ENCODE results near the gene IL22RA1.

Gene IL22RA1

DNA sequence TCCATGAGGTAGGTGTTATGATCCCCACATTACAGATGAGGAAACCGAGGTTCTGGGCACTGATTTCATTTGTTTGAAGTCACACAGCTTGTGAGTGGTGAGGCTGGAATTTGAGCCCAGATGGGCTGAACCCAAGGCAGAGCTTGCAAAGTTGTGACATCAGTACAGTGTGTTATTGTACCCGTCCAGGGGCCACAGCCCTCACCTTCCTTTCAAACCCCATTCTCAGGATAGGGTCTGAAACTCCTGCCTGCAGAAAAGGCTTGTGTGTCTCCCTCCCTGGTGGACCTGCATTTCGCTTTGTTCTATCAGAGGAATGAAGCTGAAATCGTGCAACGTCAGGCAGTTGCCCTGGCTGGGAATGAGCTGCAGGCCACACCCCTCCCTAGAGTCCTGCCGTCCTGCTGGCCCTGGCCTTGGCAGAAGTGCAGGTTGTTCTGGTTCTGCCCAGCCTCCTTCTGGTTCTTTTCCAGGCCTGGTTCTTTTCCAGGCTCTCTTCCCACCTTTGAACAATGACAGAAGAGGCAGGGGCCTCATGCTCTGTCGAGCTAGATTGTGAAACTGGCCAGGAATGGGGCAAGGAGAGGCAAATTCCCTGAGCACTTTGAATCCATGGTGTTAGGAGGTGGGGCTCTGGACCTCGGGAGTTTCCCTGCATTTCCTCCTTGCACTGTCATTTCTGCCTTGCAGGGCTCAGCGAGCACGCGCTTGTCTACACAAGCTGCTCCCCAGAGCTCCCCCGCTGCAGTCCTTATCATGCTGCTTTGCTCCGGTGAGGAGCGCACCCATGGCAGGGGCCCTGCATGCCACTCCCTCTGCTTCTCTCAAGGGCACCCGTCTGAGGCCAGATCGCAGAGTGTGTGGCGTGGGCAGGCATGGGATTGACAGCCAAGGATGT lies 22.8 kb downstream of the IL22RA1 start:
- H3K36me3 ChIP-seq (ENCODE audit: insufficient read depth, low read length), result no peaks in the 10 kb centered on the region
- peaks cover 7% of the 10 kb centered on the region; the same call in 1 of the 2 replicates for H3K4me1 ChIP-seq (ENCODE audit: insufficient read depth, low read length)
- no peak overlapping the region; the same call in 1 of the 2 replicates for H3K9ac ChIP-seq (ENCODE audit: low read depth, low read length)
- no peaks in the 10 kb centered on the region for H3K9me3 ChIP-seq (ENCODE audit: control insufficient read depth, insufficient read depth, low read length)

GRCh38 chr1:24119489-24119858 lies 23.5 kb downstream of the IL22RA1 start:
- Histone ChIP-seq H3K9ac (ENCODE audit: low read depth, low read length) (no peak overlapping the region), H3K9me3 (ENCODE audit: control insufficient read depth, insufficient read depth, low read length) (no peaks in the 10 kb centered on the region), H3K4me1 (ENCODE audit: insufficient read depth, low read length) (peaks cover 7% of the 10 kb centered on the region; the same call in 1 of the 2 replicates), H3K36me3 (ENCODE audit: insufficient read depth, low read length) (no peaks in the 10 kb centered on the region)

- Histone ChIP-seq H3K9ac (ENCODE audit: low read depth, low read length) (no peak overlapping the region), H3K4me1 (ENCODE audit: insufficient read depth, low read length) (peaks cover 7% of the 10 kb centered on the region; the same call in 1 of the 2 replicates), H3K9me3 (ENCODE audit: control insufficient read depth, insufficient read depth, low read length) (no peaks in the 10 kb centered on the region), H3K36me3 (ENCODE audit: insufficient read depth, low read length) (no peaks in the 10 kb centered on the region)
Measured at GRCh38 chr1:24118410-24119242, 24.3 kb downstream of the IL22RA1 start.

DNA sequence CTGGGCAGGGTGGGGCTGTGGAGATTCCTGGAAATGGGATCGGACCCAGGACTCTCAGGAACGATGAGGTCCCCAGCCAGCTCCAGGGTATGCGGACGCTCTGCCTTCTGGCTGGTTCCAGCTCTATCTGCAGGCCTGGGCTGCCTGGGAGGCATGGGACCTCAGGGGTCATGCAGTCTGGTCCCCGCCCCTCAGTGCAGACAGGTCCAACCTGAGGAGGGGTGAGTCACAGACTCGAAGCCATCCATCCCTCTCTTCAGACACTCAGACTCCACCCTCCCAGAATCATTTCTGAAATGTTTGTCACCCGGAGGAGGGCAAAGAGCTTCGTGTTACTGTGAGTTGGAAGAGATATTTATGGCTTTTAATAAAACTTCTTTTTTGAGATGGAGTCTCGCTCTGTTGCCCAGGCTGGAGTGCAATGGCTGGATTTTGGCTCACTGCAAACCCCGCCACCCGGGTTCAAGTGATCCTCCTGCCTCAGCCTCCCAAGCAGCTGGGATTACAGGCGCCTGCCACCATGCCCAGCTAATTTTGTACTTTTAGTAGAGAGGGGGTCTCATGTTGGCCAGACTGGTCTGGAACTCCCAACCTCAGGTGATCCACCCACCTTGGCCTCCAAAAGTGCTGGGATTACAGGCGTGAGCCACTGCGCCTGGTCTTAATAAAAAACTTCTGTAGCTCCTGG lies 25.1 kb downstream of the IL22RA1 start:
- H3K9me3 ChIP-seq (ENCODE audit: control insufficient read depth, insufficient read depth, low read length), result no peaks in the 10 kb centered on the region
- no peaks in the 10 kb centered on the region for H3K36me3 ChIP-seq (ENCODE audit: insufficient read depth, low read length)
- H3K4me1 ChIP-seq (ENCODE audit: insufficient read depth, low read length), result peaks cover 7% of the 10 kb centered on the region; the same call in 1 of the 2 replicates

DNA sequence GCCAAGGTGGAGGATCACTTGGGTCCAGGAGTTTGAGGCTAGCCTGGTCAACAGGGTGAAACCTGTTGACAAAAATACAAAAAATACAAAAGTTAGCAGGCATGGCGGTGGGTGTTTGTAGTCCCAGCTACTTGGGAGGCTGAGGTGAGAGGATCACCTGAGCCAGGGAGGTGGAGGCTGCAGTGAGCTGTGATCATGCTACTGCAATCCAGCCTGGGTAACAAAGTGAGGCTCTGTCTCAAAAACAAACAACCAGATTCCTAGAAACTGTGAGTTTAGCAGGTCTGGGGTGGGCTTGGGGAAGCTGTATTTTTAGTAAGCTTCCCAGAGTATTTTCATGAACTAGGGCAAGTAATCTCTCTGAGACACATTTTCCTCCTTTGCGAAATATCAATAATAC lies 25.8 kb downstream of the IL22RA1 start:
- H3K9me3 ChIP-seq (ENCODE audit: control insufficient read depth, insufficient read depth, low read length), result no peaks in the 10 kb centered on the region
- H3K4me1 ChIP-seq (ENCODE audit: insufficient read depth, low read length), result peaks cover 7% of the 10 kb centered on the region; the same call in 1 of the 2 replicates
- H3K9ac ChIP-seq (ENCODE audit: low read depth, low read length), result no peak overlapping the region
- no peaks in the 10 kb centered on the region for H3K36me3 ChIP-seq (ENCODE audit: insufficient read depth, low read length)

More for the DNA sequence above, 25.1 kb downstream of the IL22RA1 start:
- no peak overlapping the region for H3K9ac ChIP-seq (ENCODE audit: low read depth, low read length)

DNA sequence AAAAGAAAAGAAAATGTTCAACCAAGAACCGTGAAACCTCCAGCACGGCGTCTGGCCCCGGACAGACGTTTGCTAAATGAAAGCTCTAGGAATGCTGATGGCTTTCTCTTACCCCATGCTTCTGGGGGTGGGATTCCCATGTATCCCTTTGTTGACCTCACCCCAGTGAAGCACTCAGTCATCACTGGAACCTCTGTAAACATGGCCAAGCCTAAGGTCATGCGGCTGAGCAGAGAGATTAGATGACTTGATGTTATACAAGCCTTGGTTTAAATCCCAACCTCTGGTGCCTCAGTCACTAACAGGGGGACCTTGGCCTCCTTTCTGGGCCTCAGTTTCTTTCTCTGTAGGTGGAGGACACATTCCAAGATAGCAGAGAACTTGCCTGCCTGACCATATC lies 28.2 kb downstream of the IL22RA1 start:
- no peaks in the 10 kb centered on the region; the same call in 1 of the 2 replicates for H3K4me1 ChIP-seq (ENCODE audit: insufficient read depth, low read length)
- no peaks in the 10 kb centered on the region for H3K9me3 ChIP-seq (ENCODE audit: control insufficient read depth, insufficient read depth, low read length)
- H3K36me3 ChIP-seq (ENCODE audit: insufficient read depth, low read length), result no peaks in the 10 kb centered on the region
- H3K9ac ChIP-seq (ENCODE audit: low read depth, low read length), result no peak overlapping the region

- H3K36me3 ChIP-seq (ENCODE audit: insufficient read depth, low read length), result no peaks in the 10 kb centered on the region
- no peaks in the 10 kb centered on the region for H3K9me3 ChIP-seq (ENCODE audit: control insufficient read depth, insufficient read depth, low read length)
- H3K9ac ChIP-seq (ENCODE audit: low read depth, low read length), result no peak overlapping the region
- H3K4me1 ChIP-seq (ENCODE audit: insufficient read depth, low read length), result no peaks in the 10 kb centered on the region; the same call in 1 of the 2 replicates
Measured at GRCh38 chr1:24113641-24114033, 29.3 kb downstream of the IL22RA1 start.

DNA sequence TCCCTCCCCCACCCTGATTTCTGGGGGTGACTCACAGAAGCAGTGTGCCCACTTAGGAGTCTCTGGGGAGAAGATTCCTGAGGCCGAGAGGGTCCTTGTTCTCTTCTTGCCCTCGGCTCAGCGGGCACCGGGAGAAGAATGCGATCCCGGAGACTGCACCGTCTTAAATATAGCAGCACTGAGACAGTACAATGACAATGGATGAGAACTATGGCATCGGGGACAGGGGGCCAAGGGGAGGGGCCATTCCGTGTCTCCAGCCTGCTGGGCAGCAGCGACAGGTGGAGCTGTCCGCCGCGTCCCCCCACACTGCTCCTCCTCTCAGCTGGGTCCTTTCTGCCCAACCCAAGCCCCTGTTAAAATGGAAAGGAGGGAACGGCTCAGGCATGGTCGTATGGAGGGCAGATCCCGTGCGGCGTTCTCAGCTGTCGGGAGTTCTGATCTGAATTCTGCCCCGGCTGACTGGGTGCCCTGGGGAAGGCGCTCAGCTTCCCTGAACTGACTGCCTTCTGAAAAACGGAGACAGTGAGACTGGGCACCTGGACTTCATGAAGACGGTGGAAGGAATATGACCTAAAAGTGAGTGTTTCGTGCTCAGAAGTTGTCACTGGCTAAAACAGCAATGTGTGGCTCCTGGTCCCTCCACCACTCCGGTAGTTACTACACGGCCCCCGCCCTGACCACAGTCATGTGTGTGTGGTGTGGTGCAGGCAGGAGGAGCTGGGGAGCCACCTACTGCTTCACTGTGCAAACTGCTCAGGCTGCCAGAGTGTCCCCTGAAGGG lies 30.8 kb downstream of the IL22RA1 start, which contains the start of gene MYOM3:
MYOM3 (minus strand) TSS at position 140 of the 784 bp plus-strand sequence. CDS start 3,499 bp downstream, outside the sequence.
- peaks cover 9% of the 10 kb centered on the region for H3K4me1 ChIP-seq (ENCODE audit: insufficient read depth, low read length)
- H3K36me3 ChIP-seq (ENCODE audit: insufficient read depth, low read length), result no peaks in the 10 kb centered on the region
- no peaks in the 10 kb centered on the region for H3K9me3 ChIP-seq (ENCODE audit: control insufficient read depth, insufficient read depth, low read length)
- peak within 1 kb of the TSS; percentile 52; the same call in 1 of the 2 replicates for H3K9ac ChIP-seq (ENCODE audit: low read depth, low read length)

DNA sequence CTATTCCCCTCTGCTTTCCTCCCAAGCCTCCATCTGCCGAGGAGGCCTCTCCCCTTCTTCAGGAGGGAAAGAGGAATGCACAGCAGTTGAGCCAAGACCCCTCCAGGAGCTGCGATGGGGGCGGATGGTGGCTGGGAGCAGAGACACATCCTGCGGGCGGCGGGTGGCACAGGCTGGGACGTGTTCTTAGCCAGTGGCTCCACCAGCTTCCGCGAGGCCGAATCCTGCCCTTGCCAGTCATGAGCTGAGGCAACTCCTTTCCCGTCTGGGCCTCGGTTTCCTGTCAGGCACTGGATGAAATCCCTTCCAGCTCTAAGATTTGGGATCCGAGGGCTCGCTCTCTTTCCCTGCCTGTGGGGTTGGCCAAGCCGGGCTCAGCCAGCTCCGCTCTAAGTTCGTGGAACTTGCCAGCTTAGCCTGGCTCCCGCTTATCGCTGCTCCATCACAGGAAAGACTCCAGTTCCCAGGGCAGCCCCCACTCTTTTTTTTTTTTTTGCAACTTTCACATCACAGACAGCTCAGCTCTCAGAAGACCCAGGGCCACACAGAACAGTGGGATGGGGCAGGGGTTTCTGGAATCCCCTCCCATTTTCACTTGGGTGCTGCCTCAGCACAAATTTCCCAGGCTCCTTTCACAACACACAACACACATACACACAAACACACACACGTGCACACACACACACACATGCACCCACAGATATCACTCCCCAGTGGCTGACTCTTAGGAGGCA lies 31.5 kb downstream of the IL22RA1 start:
- peaks cover 11% of the 10 kb centered on the region for H3K4me1 ChIP-seq (ENCODE audit: insufficient read depth, low read length)
- no peak overlapping the region for H3K9ac ChIP-seq (ENCODE audit: low read depth, low read length)
- H3K9me3 ChIP-seq (ENCODE audit: control insufficient read depth, insufficient read depth, low read length), result no peaks in the 10 kb centered on the region
- H3K36me3 ChIP-seq (ENCODE audit: insufficient read depth, low read length), result no peaks in the 10 kb centered on the region

- no peaks in the 10 kb centered on the region for H3K36me3 ChIP-seq (ENCODE audit: insufficient read depth, low read length)
- no peaks in the 10 kb centered on the region for H3K9me3 ChIP-seq (ENCODE audit: control insufficient read depth, insufficient read depth, low read length)
- H3K9ac ChIP-seq (ENCODE audit: low read depth, low read length), result no peak overlapping the region
- H3K4me1 ChIP-seq (ENCODE audit: insufficient read depth, low read length), result peaks cover 11% of the 10 kb centered on the region
Measured at GRCh38 chr1:24110642-24111261, 32.2 kb downstream of the IL22RA1 start.

DNA sequence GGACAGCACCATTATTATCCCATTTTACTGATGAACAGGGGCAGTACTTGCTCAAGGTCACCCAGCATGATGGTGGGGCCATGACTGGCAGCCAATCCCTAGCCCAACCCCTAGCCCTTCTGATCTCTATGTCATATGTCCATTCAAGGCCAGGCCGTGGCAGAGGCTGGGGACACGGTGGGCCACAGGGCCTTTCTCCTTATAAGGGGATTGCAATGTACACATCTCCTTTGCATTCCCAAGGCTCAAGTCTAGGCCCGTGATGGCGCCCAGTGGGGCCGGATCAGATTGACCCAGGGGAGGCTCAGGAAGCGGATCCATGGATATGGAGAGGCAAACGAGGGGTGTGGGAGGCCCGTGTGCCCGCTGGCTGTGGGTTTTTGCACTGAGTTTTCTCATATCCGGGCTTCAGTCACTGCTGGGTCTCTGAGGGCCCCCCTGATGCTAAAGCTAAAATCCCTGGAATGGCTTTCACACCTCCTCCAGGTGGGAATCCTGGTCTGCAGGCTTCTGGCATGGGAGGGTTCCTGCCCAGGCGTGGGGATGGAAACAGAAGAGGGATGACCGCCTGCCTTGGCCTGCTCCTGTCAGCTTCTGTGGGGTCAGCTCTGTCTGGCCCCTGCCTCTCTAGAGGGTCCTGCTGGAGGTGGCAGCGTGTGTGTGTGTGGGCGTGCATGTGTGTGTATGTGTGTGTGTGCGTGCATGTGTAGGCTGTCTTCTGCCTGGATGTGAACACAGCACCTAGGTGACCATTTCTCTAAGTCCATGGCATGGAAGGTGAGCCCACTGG lies 33.1 kb downstream of the IL22RA1 start:
- no peaks in the 10 kb centered on the region for H3K9me3 ChIP-seq (ENCODE audit: control insufficient read depth, insufficient read depth, low read length)
- H3K9ac ChIP-seq (ENCODE audit: low read depth, low read length), result no peak overlapping the region
- H3K4me1 ChIP-seq (ENCODE audit: insufficient read depth, low read length), result peaks cover 11% of the 10 kb centered on the region
- no peaks in the 10 kb centered on the region for H3K36me3 ChIP-seq (ENCODE audit: insufficient read depth, low read length)

DNA sequence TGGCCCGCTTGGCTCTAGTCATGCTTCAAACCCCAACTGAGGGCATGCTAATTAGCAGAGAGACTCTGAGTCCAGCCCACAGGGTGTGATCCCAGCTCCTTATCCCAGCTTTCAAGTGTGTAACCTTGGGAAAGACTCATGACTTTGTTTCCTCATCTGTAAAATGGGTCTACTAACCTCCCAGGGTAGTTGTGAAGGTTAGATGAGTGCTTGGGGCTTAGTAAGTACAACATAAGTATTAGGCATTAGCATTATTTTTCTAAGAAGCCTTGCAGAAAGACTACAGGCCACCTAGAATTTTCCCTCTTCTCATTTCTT lies 33.8 kb downstream of the IL22RA1 start:
- Histone ChIP-seq H3K36me3 (ENCODE audit: insufficient read depth, low read length) (no peaks in the 10 kb centered on the region), H3K4me1 (ENCODE audit: insufficient read depth, low read length) (peaks cover 11% of the 10 kb centered on the region), H3K9ac (ENCODE audit: low read depth, low read length) (no peak overlapping the region), H3K9me3 (ENCODE audit: control insufficient read depth, insufficient read depth, low read length) (no peaks in the 10 kb centered on the region)
